ENCODE results near the gene CDH20.

DNA sequence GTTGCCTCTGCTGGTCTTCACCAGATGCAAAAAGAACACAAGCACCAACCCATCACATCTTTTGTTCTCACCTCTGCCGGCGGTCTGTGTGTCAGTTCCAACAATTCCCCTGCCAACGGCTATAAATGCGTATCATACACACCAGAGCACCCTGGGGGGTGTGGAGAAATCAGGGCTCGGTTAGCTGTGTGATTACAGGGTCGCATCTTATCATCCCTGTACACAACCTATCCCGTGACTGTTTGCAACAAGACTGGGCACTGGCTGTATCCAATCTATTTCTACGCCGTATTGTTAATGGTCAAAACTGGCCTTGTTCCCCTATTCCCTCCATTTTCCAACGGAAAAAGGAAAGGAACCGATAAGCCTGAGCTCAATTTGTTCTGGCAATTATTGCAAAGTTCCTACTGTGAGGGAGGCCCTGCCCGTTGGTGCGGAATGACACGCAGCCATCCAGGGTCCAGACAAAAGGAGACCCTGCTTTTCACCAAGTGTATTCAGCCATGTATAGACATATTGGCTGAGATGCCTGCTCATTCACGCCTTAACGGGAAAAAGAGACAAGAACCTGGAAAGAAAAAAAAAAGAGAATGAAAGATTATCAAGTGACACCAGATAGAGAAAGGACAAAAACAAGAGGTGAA, 136.9 kb downstream of the CDH20 start:
- no peak for TF ChIP-seq POLR2AphosphoS5 (IDR thresholded peaks at IDR 0.05; ENCODE audit: borderline replicate concordance, low read depth, low read length)
- no peak for TF ChIP-seq EZH2 (IDR thresholded peaks at IDR 0.05)
- no peak for TF ChIP-seq FOXP2 (optimal IDR thresholded peaks at IDR 0.05; ENCODE audit: control extremely low read depth, extremely low read length, insufficient read depth)

Data from SK-N-MC (cell line).